A549 (cell line): Measurements from ENCODE around the gene PUS7L. TPM values are rescaled to one million over a fixed set of nuclear protein-coding genes. Genes with fewer than 3 reads are reported as not detected.

Experiments
- ATAC-seq, 2 experiments: fragments of 200-7000 bp in 1 of 2; fragments of >200 bp in 1 of 2; cut with Nextera tagmentation in 1 of 2; cut with Tn5 transposase in 1 of 2; 3 replicates each; pipeline versions ENCODE4 v1.8.0 to v1.9.1; 2018 to 2020; ENCODE audit warnings: mild to moderate bottlenecking in 1 of 2, moderate library complexity in 1 of 2
- CTCF ChIA-PET: fragments of 300-600 bp; sonication (Branson Sonifier 250); formaldehyde crosslinking; extraction: SDS; loops from one replicate; lab custom pipeline; 2021; ENCODE audit warnings: antibody characterized with exemption, inconsistent platforms; lab: Yijun Ruan, JAX
- POLR2A ChIA-PET: fragments of 350-600 bp; formaldehyde crosslinking; extraction: SDS; loops from one replicate; lab custom pipeline; 2021; ENCODE audit warnings: antibody characterized with exemption, inconsistent platforms; lab: Yijun Ruan, JAX
- DNase-seq, 2 experiments: peaks; one replicate each; pipeline versions ENCODE4 v3.0.0 to v3.0.0-alpha.2; 2011 to 2016; ENCODE audit warnings: low read depth in 1 of 2, low spot score in 1 of 2
- FAIRE-seq: peaks from 2 replicates; lab custom pipeline; 2011; peaks lifted over from hg19 to GRCh38; lab: Jason Lieb, UNC
- H3K27ac ChIP-seq, 2 experiments: fragments of >200 bp; sonication (Bioruptor Twin); formaldehyde crosslinking; 3 replicates each; pipeline ENCODE4 v1.5.1; 2016 to 2017
- H3K4me1 ChIP-seq: fragments of >200 bp; sonication (Bioruptor Twin); formaldehyde crosslinking; 3 replicates; pipeline ENCODE4 v1.6.1; 2016
- H3K4me2 ChIP-seq: fragments of >200 bp; sonication (Bioruptor Twin); formaldehyde crosslinking; 3 replicates; pipeline ENCODE4 v1.6.1; 2016
- H3K4me3 ChIP-seq: fragments of >200 bp; sonication (Bioruptor Twin); formaldehyde crosslinking; 3 replicates; pipeline ENCODE4 v1.5.1; 2016
- H3K9me3 ChIP-seq: fragments of >200 bp; sonication (Bioruptor Twin); formaldehyde crosslinking; 3 replicates; pipeline ENCODE4 v1.6.1; 2016
- BHLHE40 ChIP-seq: IDR thresholded peaks from 2 replicates; pipeline ENCODE4 v1.6.1; 2012; ENCODE audit warnings: low read depth, low read length, inconsistent platforms
- CBX8 ChIP-seq: fragments of 200-600 bp; sonication (generic); IDR thresholded peaks from 2 replicates; pipeline ENCODE4 v1.6.1; 2016
- CHD2 ChIP-seq: fragments of 150-350 bp; IDR thresholded peaks from 2 replicates; pipeline ENCODE4 v1.6.1; 2014; ENCODE audit warnings: low read length; ENCODE audit not compliant: partially characterized antibody
- EP300 ChIP-seq, 2 experiments: fragments of >200 bp; sonication (Bioruptor Twin); formaldehyde crosslinking; IDR thresholded peaks; 2 replicates in 1 of 2; 3 replicates in 1 of 2; pipeline ENCODE4 v1.6.1; 2016 to 2017
- FOSB ChIP-seq: fragments of 250-450 bp; sonication (Bioruptor Pico); IDR thresholded peaks from 2 replicates; pipeline ENCODE4 v1.5.0; 2020; ENCODE audit warnings: mild to moderate bottlenecking, moderate library complexity
- HDAC2 ChIP-seq: fragments of 200-600 bp; sonication (generic); IDR thresholded peaks from 2 replicates; pipeline ENCODE4 v1.6.1; 2016
- HOXA7 ChIP-seq: fragments of 250-450 bp; sonication (Bioruptor Pico); IDR thresholded peaks from 2 replicates; pipeline ENCODE4 v1.5.0; 2020; ENCODE audit warnings: mild to moderate bottlenecking, moderate library complexity
- HOXB13 ChIP-seq: fragments of 250-450 bp; sonication (Bioruptor Pico); IDR thresholded peaks from 2 replicates; pipeline ENCODE4 v1.5.0; 2020; ENCODE audit warnings: low read depth, mild to moderate bottlenecking, moderate library complexity
- JUNB ChIP-seq: fragments of >200 bp; sonication (Bioruptor Twin); formaldehyde crosslinking; IDR thresholded peaks from 2 replicates; pipeline ENCODE4 v1.6.1; 2016
- KDM1A ChIP-seq: fragments of 200-600 bp; sonication (generic); IDR thresholded peaks from 2 replicates; pipeline ENCODE4 v1.6.1; 2016; ENCODE audit warnings: low read depth, mild to moderate bottlenecking
- MYC ChIP-seq: IDR thresholded peaks from 2 replicates; pipeline ENCODE4 v1.6.1; 2012; ENCODE audit warnings: mild to moderate bottlenecking, inconsistent platforms, low read length, improper control_type of control experiment, borderline replicate concordance
- NFE2L2 ChIP-seq: fragments of 150-350 bp; conservative IDR thresholded peaks from 2 replicates; pipeline ENCODE4 v1.6.1; 2014; ENCODE audit warnings: low read length
- NPAS2 ChIP-seq: fragments of 250-450 bp; sonication (Bioruptor Pico); IDR thresholded peaks from 2 replicates; pipeline ENCODE4 v1.8.0; 2022; ENCODE audit warnings: mild to moderate bottlenecking, moderate library complexity, borderline replicate concordance
- NR3C1 ChIP-seq: fragments of >200 bp; sonication (Bioruptor Twin); formaldehyde crosslinking; IDR thresholded peaks from 3 replicates; pipeline ENCODE4 v1.6.1; 2017
- POLR2A ChIP-seq: IDR thresholded peaks from 2 replicates; pipeline ENCODE4 v1.6.1; 2012; ENCODE audit warnings: mild to moderate bottlenecking, low read length
- RAD21 ChIP-seq, 2 experiments: fragments of >200 bp in 1 of 2; sonication (Bioruptor Twin) in 1 of 2; formaldehyde crosslinking in 1 of 2; IDR thresholded peaks in 1 of 2; conservative IDR thresholded peaks in 1 of 2; 2 replicates in 1 of 2; 3 replicates in 1 of 2; pipeline ENCODE4 v1.6.1; 2012 to 2018; ENCODE audit warnings: inconsistent platforms in 1 of 2
- RARB ChIP-seq: fragments of 250-450 bp; sonication (Bioruptor Pico); IDR thresholded peaks from 2 replicates; pipeline ENCODE4 v1.8.0; 2021; ENCODE audit warnings: mild to moderate bottlenecking, moderate library complexity
- RCOR1 ChIP-seq: fragments of 150-350 bp; IDR thresholded peaks from 2 replicates; pipeline ENCODE4 v1.6.1; 2014; ENCODE audit warnings: antibody characterized with exemption, low read length, low read depth
- RNF2 ChIP-seq: fragments of 200-600 bp; sonication (generic); IDR thresholded peaks from 2 replicates; pipeline ENCODE4 v1.6.1; 2016; ENCODE audit warnings: low read depth, mild to moderate bottlenecking, antibody characterized with exemption, moderate library complexity, borderline replicate concordance
- ZNF302 ChIP-seq: fragments of 250-450 bp; sonication (Bioruptor Pico); IDR thresholded peaks from 2 replicates; pipeline ENCODE4 v1.9.0; 2021; ENCODE audit warnings: inconsistent platforms, mild to moderate bottlenecking, moderate library complexity
- WGBS: methylation state at CpG from one replicate; pipeline ENCODE4 v1.1.6; 2017; ENCODE audit errors: missing lambda C conversion rate; 5-methylcytosine and 5-hydroxymethylcytosine counted together
- polyA plus RNA-seq, 4 experiments: library from polyadenylated mRNA; depleted of rRNA in 3 of 4; stranded (reverse); fragments of >200 nt; fragmentation: RNase III in 1 of 4; extraction: RNeasy Plus Mini Kit Qiagen cat#74134 plus additional on column Dnase treatment in 1 of 4; gene quantifications; 2 replicates in 3 of 4; 3 replicates in 1 of 4; pipeline ENCODE4 v1.2.3, GENCODE V29; 2011 to 2017
- TF ChIP-seq, protein P1 (sequence below): fragments of >200 bp; sonication (Bioruptor Twin); formaldehyde crosslinking; IDR thresholded peaks from 3 replicates; pipeline ENCODE4 v1.6.1; 2016
- TF ChIP-seq, protein P2 (sequence below): fragments of >200 bp; sonication (Bioruptor Twin); formaldehyde crosslinking; IDR thresholded peaks from 3 replicates; pipeline ENCODE4 v1.5.1; 2016
- TF ChIP-seq, protein P3 (sequence below): fragments of 200-600 bp; sonication (generic); IDR thresholded peaks from 2 replicates; pipeline ENCODE4 v1.6.1; 2016; ENCODE audit warnings: antibody characterized with exemption, mild to moderate bottlenecking, moderate library complexity

The PUS7L gene
- polyA plus RNA-seq, 2 of the 4 experiments (the other 2 are of a cell fraction) = 5.8 to 16.6 TPM

GRCh38 chr12:43807386-43807785 lies 48.8 kb upstream of the PUS7L start:
- ChIA-PET POLR2A (interaction anchor here (2.6 to 2.8 kb wide), 2 partner anchors 10 to 27 kb away, joined by 14 to 34 read pairs; partner anchors contain the start of gene TMEM117), CTCF (interaction anchor here (3.7 kb wide), 1 partner anchor 75 kb away, joined by 14 read pairs; no protein-coding TSS in a partner anchor)
- peak overlapping the region; percentile 93; the same call in 2 of the 3 replicates for H3K4me2 ChIP-seq
- no peak overlapping the region for H3K4me3 ChIP-seq
- H3K4me1 ChIP-seq = peaks cover 22% of the 10 kb centered on the region; the same call in 2 of the 3 replicates
- DNase-seq = no peak
- WGBS = 88% methylated on average over 3 of the region's 3 CpGs
- FAIRE-seq = no peak
- H3K9me3 ChIP-seq = no peaks in the 10 kb centered on the region
- no peak for ATAC-seq
- no peak overlapping the region for H3K27ac ChIP-seq
- TF ChIP-seq JUNB (no peak), RAD21 (conservative IDR thresholded peaks at IDR 0.05 in 1 of 2, IDR thresholded peaks at IDR 0.05 in 1 of 2) (no peak)
- TF ChIP-seq, protein P1, sequence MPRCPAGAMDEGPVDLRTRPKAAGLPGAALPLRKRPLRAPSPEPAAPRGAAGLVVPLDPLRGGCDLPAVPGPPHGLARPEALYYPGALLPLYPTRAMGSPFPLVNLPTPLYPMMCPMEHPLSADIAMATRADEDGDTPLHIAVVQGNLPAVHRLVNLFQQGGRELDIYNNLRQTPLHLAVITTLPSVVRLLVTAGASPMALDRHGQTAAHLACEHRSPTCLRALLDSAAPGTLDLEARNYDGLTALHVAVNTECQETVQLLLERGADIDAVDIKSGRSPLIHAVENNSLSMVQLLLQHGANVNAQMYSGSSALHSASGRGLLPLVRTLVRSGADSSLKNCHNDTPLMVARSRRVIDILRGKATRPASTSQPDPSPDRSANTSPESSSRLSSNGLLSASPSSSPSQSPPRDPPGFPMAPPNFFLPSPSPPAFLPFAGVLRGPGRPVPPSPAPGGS = no peak

GRCh38 chr12:43806737-43807072 lies 48.1 kb upstream of the PUS7L start:
- CTCF ChIA-PET = interaction anchor here (1.4 to 3.7 kb wide), 5 partner anchors 10 to 76 kb away, joined by 3 to 14 read pairs (median 5); no protein-coding TSS in a partner anchor
- POLR2A ChIA-PET = interaction anchor here (1.1 to 2.8 kb wide), 7 partner anchors 10 to 76 kb away, joined by 3 to 34 read pairs (median 14); partner anchors contain the start of genes IRAK4, PUS7L and TMEM117

More at GRCh38 chr12:43806737-43807072, 48.1 kb upstream of the PUS7L start:
- ATAC-seq (no peak), DNase-seq (no peak), FAIRE-seq (no peak)
- 8% methylated on average over 3 of the region's 3 CpGs for WGBS
- TF ChIP-seq HOXB13 (CRISPR knock-in tag) = no peak
- TF ChIP-seq, protein P2, sequence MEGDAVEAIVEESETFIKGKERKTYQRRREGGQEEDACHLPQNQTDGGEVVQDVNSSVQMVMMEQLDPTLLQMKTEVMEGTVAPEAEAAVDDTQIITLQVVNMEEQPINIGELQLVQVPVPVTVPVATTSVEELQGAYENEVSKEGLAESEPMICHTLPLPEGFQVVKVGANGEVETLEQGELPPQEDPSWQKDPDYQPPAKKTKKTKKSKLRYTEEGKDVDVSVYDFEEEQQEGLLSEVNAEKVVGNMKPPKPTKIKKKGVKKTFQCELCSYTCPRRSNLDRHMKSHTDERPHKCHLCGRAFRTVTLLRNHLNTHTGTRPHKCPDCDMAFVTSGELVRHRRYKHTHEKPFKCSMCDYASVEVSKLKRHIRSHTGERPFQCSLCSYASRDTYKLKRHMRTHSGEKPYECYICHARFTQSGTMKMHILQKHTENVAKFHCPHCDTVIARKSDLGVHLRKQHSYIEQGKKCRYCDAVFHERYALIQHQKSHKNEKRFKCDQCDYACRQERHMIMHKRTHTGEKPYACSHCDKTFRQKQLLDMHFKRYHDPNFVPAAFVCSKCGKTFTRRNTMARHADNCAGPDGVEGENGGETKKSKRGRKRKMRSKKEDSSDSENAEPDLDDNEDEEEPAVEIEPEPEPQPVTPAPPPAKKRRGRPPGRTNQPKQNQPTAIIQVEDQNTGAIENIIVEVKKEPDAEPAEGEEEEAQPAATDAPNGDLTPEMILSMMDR = no peak
- TF ChIP-seq NR3C1 = no peak
- TF ChIP-seq NPAS2 = no peak
- TF ChIP-seq POLR2A = no peak
- TF ChIP-seq HOXA7 (CRISPR knock-in tag) = no peak
- TF ChIP-seq EP300 (IDR thresholded peaks at IDR 0.05) = no peak
- TF ChIP-seq NFE2L2 = no peak
- no peak for TF ChIP-seq MYC
- TF ChIP-seq, protein P3, sequence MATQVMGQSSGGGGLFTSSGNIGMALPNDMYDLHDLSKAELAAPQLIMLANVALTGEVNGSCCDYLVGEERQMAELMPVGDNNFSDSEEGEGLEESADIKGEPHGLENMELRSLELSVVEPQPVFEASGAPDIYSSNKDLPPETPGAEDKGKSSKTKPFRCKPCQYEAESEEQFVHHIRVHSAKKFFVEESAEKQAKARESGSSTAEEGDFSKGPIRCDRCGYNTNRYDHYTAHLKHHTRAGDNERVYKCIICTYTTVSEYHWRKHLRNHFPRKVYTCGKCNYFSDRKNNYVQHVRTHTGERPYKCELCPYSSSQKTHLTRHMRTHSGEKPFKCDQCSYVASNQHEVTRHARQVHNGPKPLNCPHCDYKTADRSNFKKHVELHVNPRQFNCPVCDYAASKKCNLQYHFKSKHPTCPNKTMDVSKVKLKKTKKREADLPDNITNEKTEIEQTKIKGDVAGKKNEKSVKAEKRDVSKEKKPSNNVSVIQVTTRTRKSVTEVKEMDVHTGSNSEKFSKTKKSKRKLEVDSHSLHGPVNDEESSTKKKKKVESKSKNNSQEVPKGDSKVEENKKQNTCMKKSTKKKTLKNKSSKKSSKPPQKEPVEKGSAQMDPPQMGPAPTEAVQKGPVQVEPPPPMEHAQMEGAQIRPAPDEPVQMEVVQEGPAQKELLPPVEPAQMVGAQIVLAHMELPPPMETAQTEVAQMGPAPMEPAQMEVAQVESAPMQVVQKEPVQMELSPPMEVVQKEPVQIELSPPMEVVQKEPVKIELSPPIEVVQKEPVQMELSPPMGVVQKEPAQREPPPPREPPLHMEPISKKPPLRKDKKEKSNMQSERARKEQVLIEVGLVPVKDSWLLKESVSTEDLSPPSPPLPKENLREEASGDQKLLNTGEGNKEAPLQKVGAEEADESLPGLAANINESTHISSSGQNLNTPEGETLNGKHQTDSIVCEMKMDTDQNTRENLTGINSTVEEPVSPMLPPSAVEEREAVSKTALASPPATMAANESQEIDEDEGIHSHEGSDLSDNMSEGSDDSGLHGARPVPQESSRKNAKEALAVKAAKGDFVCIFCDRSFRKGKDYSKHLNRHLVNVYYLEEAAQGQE = no peak
- no peak for TF ChIP-seq RCOR1
- TF ChIP-seq ZNF302 (CRISPR knock-in tag) = no peak
- TF ChIP-seq BHLHE40 = no peak
- no peak for TF ChIP-seq RNF2
- no peak for TF ChIP-seq RARB (CRISPR knock-in tag)
- TF ChIP-seq HDAC2 = no peak
- TF ChIP-seq FOSB (CRISPR knock-in tag) = no peak
- no peak for TF ChIP-seq CHD2
- no peak for TF ChIP-seq KDM1A
- no peak for TF ChIP-seq CBX8
- peak overlapping the region; percentile 85 for H3K4me3 ChIP-seq
- peak overlapping the region; percentile 93 for H3K4me2 ChIP-seq
- peaks cover 22% of the 10 kb centered on the region; the same call in 2 of the 3 replicates for H3K4me1 ChIP-seq
- no peaks in the 10 kb centered on the region for H3K9me3 ChIP-seq
- H3K27ac ChIP-seq = peak overlapping the region; percentile 92 to 99
